GM12892 (cell line): Measurements from ENCODE around the gene ZNRF1.

Experiments used
- POLR2A ChIP-seq: IDR thresholded peaks from 2 replicates; pipeline ENCODE4 v1.6.1; 2011; ENCODE audit warnings: low read depth, low read length, control low read depth
- POLR2AphosphoS5 ChIP-seq: IDR thresholded peaks from 2 replicates; pipeline ENCODE4 v1.6.1; 2011; ENCODE audit warnings: low read depth, low read length, control low read depth

GRCh38 chr16:75058806-75059205 lies 60.0 kb downstream of the ZNRF1 start:
- no peak for TF ChIP-seq POLR2AphosphoS5
- TF ChIP-seq POLR2A: no peak
